Endothelial cell of umbilical vein (primary cell): ENCODE data around the gene GPR162. TPM values are rescaled to one million over a fixed set of nuclear protein-coding genes. Genes with fewer than 3 reads are reported as not detected.

Experiments
- BruUV-seq: library from RNA; stranded (reverse); fragments of 400-500 nt; replicated peaks from 2 replicates; lab custom pipeline; 2021; lab: Mats Ljungman, UMichigan
- CTCF ChIA-PET: fragments of 300-600, 350-600 bp; sonication (Branson Sonifier 250); formaldehyde crosslinking; loops from one replicate; lab custom pipeline; 2021; ENCODE audit warnings: antibody characterized with exemption, inconsistent platforms; lab: Charles Lee
- POLR2A ChIA-PET: fragments of 300-600, 350-600 bp; sonication (Branson Sonifier 250); formaldehyde crosslinking; loops from one replicate; lab custom pipeline; 2021; ENCODE audit warnings: antibody characterized with exemption, inconsistent platforms; lab: Charles Lee
- DNase-seq: peaks from one replicate; pipeline ENCODE4 v3.0.0-alpha.2; 2011; ENCODE audit warnings: low read depth, low spot score
- FAIRE-seq: peaks from 2 replicates; lab custom pipeline; 2011; peaks lifted over from hg19 to GRCh38; lab: Jason Lieb, UNC
- H2AFZ ChIP-seq: 2 replicates; pipeline ENCODE4 v1.6.0; 2012; ENCODE audit warnings: low read depth, low read length, control low read depth, inconsistent platforms
- H3K27ac ChIP-seq: 2 replicates; pipeline ENCODE4 v1.5.1; 2011; ENCODE audit warnings: low read depth, mild to moderate bottlenecking, control low read depth, low read length, moderate library complexity; ENCODE audit not compliant: insufficient read depth
- H3K27me3 ChIP-seq, 2 experiments: 2 replicates each; pipeline versions ENCODE4 v1.6.0 to v1.6.1; 2011; ENCODE audit warnings: low read length in 2 of 2, mixed read lengths in 1 of 2; ENCODE audit not compliant: control insufficient read depth in 2 of 2, insufficient read depth in 2 of 2
- H3K36me3 ChIP-seq, 2 experiments: 2 replicates in 1 of 2; 3 replicates in 1 of 2; pipeline ENCODE4 v1.5.1; 2011; ENCODE audit warnings: low read length in 2 of 2, mild to moderate bottlenecking in 1 of 2, moderate library complexity in 1 of 2; ENCODE audit not compliant: control insufficient read depth in 2 of 2, insufficient read depth in 2 of 2; ENCODE audit errors: extremely low read depth in 1 of 2
- H3K4me1 ChIP-seq: 3 replicates; pipeline ENCODE4 v1.5.1; 2011; ENCODE audit warnings: mild to moderate bottlenecking, low read length; ENCODE audit not compliant: control insufficient read depth, insufficient read depth; ENCODE audit errors: extremely low read depth
- H3K4me2 ChIP-seq: 2 replicates; pipeline ENCODE4 v1.6.1; 2011; ENCODE audit warnings: low read length, control low read depth, mixed read lengths; ENCODE audit not compliant: insufficient read depth
- H3K4me3 ChIP-seq, 3 experiments: fragments of 200-600 bp in 1 of 3; sonication (generic), shearing (Covaris generic) in 1 of 3; replicated peaks in 1 of 3; 2 replicates each; pipeline ENCODE4 v1.5.1; 2011 to 2016; ENCODE audit warnings: control low read depth in 3 of 3, low read length in 3 of 3, mild to moderate bottlenecking in 2 of 3, inconsistent platforms in 1 of 3, low read depth in 1 of 3, moderate library complexity in 1 of 3; ENCODE audit not compliant: insufficient read depth in 1 of 3
- H3K79me2 ChIP-seq: 2 replicates; pipeline ENCODE4 v1.6.0; 2012; ENCODE audit warnings: low read length, inconsistent platforms; ENCODE audit not compliant: control insufficient read depth, insufficient read depth
- H3K9ac ChIP-seq: replicated peaks from 2 replicates; pipeline ENCODE3; 2011; ENCODE audit warnings: low read length, control low read depth; ENCODE audit not compliant: insufficient read depth; ENCODE audit errors: extremely low read depth
- H3K9me1 ChIP-seq: replicated peaks from 3 replicates; pipeline ENCODE4 v1.6.0; 2011; ENCODE audit warnings: mild to moderate bottlenecking, low read length; ENCODE audit not compliant: control insufficient read depth, insufficient read depth; ENCODE audit errors: extremely low read depth
- H3K9me3 ChIP-seq: replicated peaks from 2 replicates; pipeline ENCODE4 v1.5.1; 2012; ENCODE audit warnings: low read length, inconsistent platforms; ENCODE audit not compliant: control insufficient read depth, insufficient read depth
- H4K20me1 ChIP-seq: replicated peaks from 2 replicates; pipeline ENCODE3; 2011; ENCODE audit warnings: mild to moderate bottlenecking, low read length; ENCODE audit not compliant: control insufficient read depth, insufficient read depth; ENCODE audit errors: extremely low read depth
- EZH2 ChIP-seq: IDR thresholded peaks from 2 replicates; pipeline ENCODE4 v1.6.1; 2012; ENCODE audit warnings: borderline replicate concordance, low read depth, mild to moderate bottlenecking, moderate library complexity, low read length, inconsistent platforms; ENCODE audit not compliant: severe bottlenecking
- FOS ChIP-seq: IDR thresholded peaks from 2 replicates; pipeline ENCODE4 v1.6.1; 2011; ENCODE audit warnings: mild to moderate bottlenecking, low read length, moderate library complexity, borderline replicate concordance; ENCODE audit not compliant: insufficient read depth
- GATA2 ChIP-seq: IDR thresholded peaks from 2 replicates; pipeline ENCODE4 v1.7.0; 2011; ENCODE audit warnings: low read depth, mild to moderate bottlenecking, moderate library complexity, mixed read lengths, low read length; ENCODE audit not compliant: insufficient read length, insufficient read depth
- JUN ChIP-seq: IDR thresholded peaks from 2 replicates; pipeline ENCODE4 v1.6.1; 2011; ENCODE audit warnings: borderline replicate concordance, low read depth; ENCODE audit not compliant: insufficient read length, insufficient read depth
- MYC ChIP-seq: IDR thresholded peaks from one replicate; pipeline ENCODE4 v1.6.1; 2011; ENCODE audit warnings: mild to moderate bottlenecking, low read depth, low read length
- POLR2A ChIP-seq: IDR thresholded peaks from 2 replicates; pipeline ENCODE4 v1.6.1; 2012; ENCODE audit warnings: low read depth, mild to moderate bottlenecking, control low read depth, low read length
- POLR2AphosphoS5 ChIP-seq: IDR thresholded peaks from 2 replicates; pipeline ENCODE4 v1.6.1; 2012; ENCODE audit warnings: low read depth, mild to moderate bottlenecking, control low read depth, low read length, moderate library complexity; ENCODE audit not compliant: insufficient read depth
- dilution Hi-C: fragments of 300-500 bp; cut with MboI; formaldehyde crosslinking; loops from one replicate; pipeline ENCODE4 v1.15.0; 2019; ENCODE audit warnings: low sequenced_read_pairs; ENCODE audit not compliant: extremely low pct_ligation_motif_present
- intact Hi-C: fragments of 100-400 bp; cut with micrococcal nuclease; formaldehyde crosslinking; loops from one replicate; pipeline ENCODE4 v1.10.0; 2022
- polyA plus RNA-seq, 4 experiments: library from polyadenylated mRNA; depleted of rRNA in 3 of 4; stranded (reverse) in 3 of 4; unstranded in 1 of 4; fragments of >200 nt; gene quantifications; 2 replicates each; pipeline versions ENCODE4 v1.2.1 to v1.2.3, GENCODE V29; 2011 to 2012; ENCODE audit warnings: missing spikeins in 1 of 4
- total RNA-seq: library from RNA; stranded (reverse); gene quantifications from 2 replicates; pipeline ENCODE4 v1.2.3, GENCODE V29; 2021
- TF ChIP-seq, protein P1 (sequence below), 2 donors: IDR thresholded peaks; 1 replicate in 1 of 2; 2 replicates in 1 of 2; pipeline ENCODE4 v1.5.1; 2011; ENCODE audit warnings: low read length in 2 of 2, mild to moderate bottlenecking in 2 of 2, moderate library complexity in 2 of 2, control low read depth in 1 of 2, inconsistent platforms in 1 of 2, low read depth in 1 of 2; ENCODE audit not compliant: insufficient read depth in 1 of 2; ENCODE audit errors: extremely low read depth in 1 of 2

The GPR162 gene
- total and polyA plus RNA-seq, 2 donors (not counting 3 experiments of a cell fraction or from before 2014, with no cell fraction given), result 9.7 to 13.7 TPM

GRCh38 chr12:6775185-6776174 lies 46.1 kb upstream of the GPR162 start:
- peaks cover 5% of the 10 kb centered on the region for H3K4me1 ChIP-seq
- intact Hi-C loops (loop anchor here (5.0 kb wide), 1 partner anchor 88 kb away; the partner anchor contains the start of gene ZNF384), dilution Hi-C loops (no loop called here)
- no peaks in the 10 kb centered on the region for H3K79me2 ChIP-seq
- FAIRE-seq (no peak), DNase-seq (no peak)
- no peak overlapping the region for H3K4me3 ChIP-seq
- peaks cover 0 to 16% of the 10 kb centered on the region in 2 experiments for H3K36me3 ChIP-seq
- no TSS peak for BruUV-seq
- H3K4me2 ChIP-seq, result no peak overlapping the region
- no peaks in the 10 kb centered on the region for H3K9me1 ChIP-seq
- no peak overlapping the region for H3K9ac ChIP-seq
- TF ChIP-seq JUN (no peak), MYC (no peak), POLR2A (no peak), EZH2 (no peak), FOS (no peak), GATA2 (no peak), POLR2AphosphoS5 (no peak)
- TF ChIP-seq, protein P1, sequence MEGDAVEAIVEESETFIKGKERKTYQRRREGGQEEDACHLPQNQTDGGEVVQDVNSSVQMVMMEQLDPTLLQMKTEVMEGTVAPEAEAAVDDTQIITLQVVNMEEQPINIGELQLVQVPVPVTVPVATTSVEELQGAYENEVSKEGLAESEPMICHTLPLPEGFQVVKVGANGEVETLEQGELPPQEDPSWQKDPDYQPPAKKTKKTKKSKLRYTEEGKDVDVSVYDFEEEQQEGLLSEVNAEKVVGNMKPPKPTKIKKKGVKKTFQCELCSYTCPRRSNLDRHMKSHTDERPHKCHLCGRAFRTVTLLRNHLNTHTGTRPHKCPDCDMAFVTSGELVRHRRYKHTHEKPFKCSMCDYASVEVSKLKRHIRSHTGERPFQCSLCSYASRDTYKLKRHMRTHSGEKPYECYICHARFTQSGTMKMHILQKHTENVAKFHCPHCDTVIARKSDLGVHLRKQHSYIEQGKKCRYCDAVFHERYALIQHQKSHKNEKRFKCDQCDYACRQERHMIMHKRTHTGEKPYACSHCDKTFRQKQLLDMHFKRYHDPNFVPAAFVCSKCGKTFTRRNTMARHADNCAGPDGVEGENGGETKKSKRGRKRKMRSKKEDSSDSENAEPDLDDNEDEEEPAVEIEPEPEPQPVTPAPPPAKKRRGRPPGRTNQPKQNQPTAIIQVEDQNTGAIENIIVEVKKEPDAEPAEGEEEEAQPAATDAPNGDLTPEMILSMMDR (IDR thresholded peaks at IDR 0.05; ENCODE audit: extremely low read depth in 1 of 2, insufficient read depth in 1 of 2, low read depth in 1 of 2, low read length in 2 of 2), result no peak
- ChIA-PET POLR2A (interaction anchor here (0.9 kb wide), 1 partner anchor 10 kb away, joined by 3 read pairs; the partner anchor contains the start of gene PTMS), CTCF (interaction anchor here (2.4 to 9.5 kb wide), 3 partner anchors 8 to 22 kb away, joined by 17 to 107 read pairs (median 70); partner anchors contain the start of genes MLF2 and PTMS)
- no peaks in the 10 kb centered on the region for H3K9me3 ChIP-seq
- H3K27me3 ChIP-seq, result no peaks in the 10 kb centered on the region
- H3K27ac ChIP-seq, result no peak overlapping the region
- no peaks in the 10 kb centered on the region for H4K20me1 ChIP-seq
- no peak overlapping the region for H2AFZ ChIP-seq
